A673 (cell line): ENCODE data around the gene P4HA2.

Source experiments
- CTCF ChIP-seq: fragments of 300-800, 200-600 bp; sonication (generic); conservative IDR thresholded peaks from 2 replicates; pipeline ENCODE4 v1.5.1; 2017; ENCODE audit warnings: low read depth, mild to moderate bottlenecking, antibody characterized with exemption, low read length, moderate library complexity, mixed read lengths
- EZH2 ChIP-seq: fragments of 200-600 bp; sonication (generic); IDR thresholded peaks from 2 replicates; pipeline ENCODE4 v1.6.1; 2017; ENCODE audit warnings: borderline replicate concordance, low read depth, mild to moderate bottlenecking, mixed read lengths, antibody characterized with exemption, low read length; ENCODE audit not compliant: poor library complexity, severe bottlenecking

GRCh38 chr5:132225165-132226032 is 2.3 kb downstream of the P4HA2 start:
- no peak for TF ChIP-seq CTCF
- no peak for TF ChIP-seq EZH2
